Prostate gland (tissue), 2 donors: Measurements from ENCODE around the gene INO80B.

ENCODE experiments used
- POLR2A ChIP-seq: fragments of 450-650 bp; IDR thresholded peaks from one replicate; pipeline ENCODE4 v1.6.1; 2016; ENCODE audit warnings: antibody characterized with exemption, mild to moderate bottlenecking
- POLR2AphosphoS5 ChIP-seq: sonication (generic); formaldehyde crosslinking; IDR thresholded peaks from one replicate; pipeline ENCODE4 v1.6.1; 2017; ENCODE audit warnings: antibody characterized with exemption
- TF ChIP-seq, protein P1 (sequence below), 4 experiments: fragments of 200-600 bp in 2 of 4; fragments of 450-650 bp in 2 of 4; sonication (generic) in 2 of 4; IDR thresholded peaks; 1 replicate in 3 of 4; 2 replicates in 1 of 4; pipeline ENCODE4 v1.5.1; 2016 to 2019; ENCODE audit warnings: antibody characterized with exemption in 4 of 4, mild to moderate bottlenecking in 2 of 4, moderate library complexity in 2 of 4

DNA sequence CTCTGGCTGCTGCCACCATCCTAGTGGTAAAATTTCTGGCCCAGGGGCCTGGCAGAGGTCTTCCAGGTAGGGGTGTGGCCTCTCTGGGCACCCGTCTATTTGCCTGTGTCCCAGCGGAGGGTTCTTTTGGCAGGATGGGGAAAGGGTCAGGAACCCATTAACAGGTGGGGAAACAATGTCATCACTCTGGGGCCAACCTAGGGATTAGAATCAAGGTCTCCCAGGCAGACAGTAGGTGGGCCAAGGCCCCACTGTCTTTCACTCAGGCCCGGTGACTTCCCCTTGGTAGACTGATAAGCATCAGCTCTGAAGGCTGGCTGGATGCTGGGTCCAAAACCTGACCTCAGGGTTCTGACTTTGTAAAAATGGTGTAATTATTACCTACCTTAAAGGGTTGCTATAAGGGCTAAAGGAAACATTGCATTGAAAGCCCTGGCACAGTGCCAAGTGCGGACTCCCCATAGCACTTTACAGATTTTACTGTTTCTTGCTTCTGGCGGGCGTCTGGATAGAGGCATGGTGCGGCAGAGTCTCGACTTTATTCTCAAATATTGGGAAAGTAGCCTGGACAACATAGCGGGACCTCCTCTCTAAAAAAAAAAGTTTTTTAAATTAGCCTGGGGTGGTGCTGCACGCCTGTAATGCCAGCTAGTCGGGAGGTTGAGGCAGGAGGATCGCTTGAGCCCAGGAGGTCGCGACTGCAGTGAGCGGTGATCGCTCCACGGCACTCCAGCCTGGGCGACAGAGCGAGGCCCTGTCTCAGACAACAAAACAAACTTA is 42.3 kb downstream of the INO80B start:
- TF ChIP-seq POLR2A (no peak), POLR2AphosphoS5 (no peak)
- TF ChIP-seq, protein P1, sequence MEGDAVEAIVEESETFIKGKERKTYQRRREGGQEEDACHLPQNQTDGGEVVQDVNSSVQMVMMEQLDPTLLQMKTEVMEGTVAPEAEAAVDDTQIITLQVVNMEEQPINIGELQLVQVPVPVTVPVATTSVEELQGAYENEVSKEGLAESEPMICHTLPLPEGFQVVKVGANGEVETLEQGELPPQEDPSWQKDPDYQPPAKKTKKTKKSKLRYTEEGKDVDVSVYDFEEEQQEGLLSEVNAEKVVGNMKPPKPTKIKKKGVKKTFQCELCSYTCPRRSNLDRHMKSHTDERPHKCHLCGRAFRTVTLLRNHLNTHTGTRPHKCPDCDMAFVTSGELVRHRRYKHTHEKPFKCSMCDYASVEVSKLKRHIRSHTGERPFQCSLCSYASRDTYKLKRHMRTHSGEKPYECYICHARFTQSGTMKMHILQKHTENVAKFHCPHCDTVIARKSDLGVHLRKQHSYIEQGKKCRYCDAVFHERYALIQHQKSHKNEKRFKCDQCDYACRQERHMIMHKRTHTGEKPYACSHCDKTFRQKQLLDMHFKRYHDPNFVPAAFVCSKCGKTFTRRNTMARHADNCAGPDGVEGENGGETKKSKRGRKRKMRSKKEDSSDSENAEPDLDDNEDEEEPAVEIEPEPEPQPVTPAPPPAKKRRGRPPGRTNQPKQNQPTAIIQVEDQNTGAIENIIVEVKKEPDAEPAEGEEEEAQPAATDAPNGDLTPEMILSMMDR (IDR thresholded peaks at IDR 0.05), result no peak
